CD4-positive, alpha-beta T cell treated with Interleukin-1 beta for 1 hour (primary cell): ENCODE data around the gene SLC12A3.

Experiments used
- DNase-seq, 2 donors: peaks; one replicate each; pipeline ENCODE4 v3.0.0-alpha.2; 2020 to 2022

Gene SLC12A3

GRCh38 chr16:56946767-56947603 lies 82.0 kb downstream of the SLC12A3 start:
- no peak for DNase-seq

GRCh38 chr16:56947604-56947995 lies 82.6 kb downstream of the SLC12A3 start:
- no peak for DNase-seq

GRCh38 chr16:56948234-56948633 lies 83.2 kb downstream of the SLC12A3 start:
- no peak for DNase-seq

GRCh38 chr16:56950051-56950450 lies 85.0 kb downstream of the SLC12A3 start:
- DNase-seq: no peak

GRCh38 chr16:56950455-56950854 lies 85.4 kb downstream of the SLC12A3 start:
- no peak for DNase-seq

GRCh38 chr16:56950881-56951771 lies 86.1 kb downstream of the SLC12A3 start:
- DNase-seq: peak; percentile 49 to 60

GRCh38 chr16:56953006-56953405 lies 88.0 kb downstream of the SLC12A3 start:
- no peak for DNase-seq

GRCh38 chr16:56956076-56956475 lies 91.1 kb downstream of the SLC12A3 start:
- no peak for DNase-seq

GRCh38 chr16:56956756-56957155 lies 91.7 kb downstream of the SLC12A3 start:
- DNase-seq: no peak

- no peak for DNase-seq
Observed at GRCh38 chr16:56960681-56961281, 95.8 kb downstream of the SLC12A3 start.

GRCh38 chr16:56961386-56961785 lies 96.4 kb downstream of the SLC12A3 start:
- DNase-seq: no peak

GRCh38 chr16:56961851-56962281 lies 96.9 kb downstream of the SLC12A3 start, which contains the start of gene CETP:
Gene CETP, plus strand, starts transcription at chr16:56961950. Its CDS starts 30 bp downstream, at chr16:56961980.
- no peak for DNase-seq

- peak; percentile 90 to 93 for DNase-seq
Observed at GRCh38 chr16:56964243-56965148, 99.5 kb downstream of the SLC12A3 start.
